Fibroblast of gingiva (primary cell): Measurements from ENCODE around the gene ZNF579.

Source experiments
- DNase-seq: peaks from one replicate; pipeline ENCODE4 v3.0.0-alpha.2; 2011; ENCODE audit warnings: low read depth

The ZNF579 gene

GRCh38 chr19:55567708-55568328 is 12.8 kb downstream of the ZNF579 start:
- no peak for DNase-seq

- no peak for DNase-seq
Measured at GRCh38 chr19:55566823-55567222, 13.8 kb downstream of the ZNF579 start.

GRCh38 chr19:55563261-55563690 is 17.4 kb downstream of the ZNF579 start:
- DNase-seq, result no peak

GRCh38 chr19:55559684-55560083 is 21.0 kb downstream of the ZNF579 start:
- DNase-seq, result no peak

- DNase-seq, result no peak
Measured at GRCh38 chr19:55554741-55555152, 25.9 kb downstream of the ZNF579 start.

- no peak for DNase-seq
Measured at GRCh38 chr19:55554302-55554701, 26.3 kb downstream of the ZNF579 start.

GRCh38 chr19:55553217-55554182 is 27.1 kb downstream of the ZNF579 start:
- no peak for DNase-seq

- peak; percentile 86 for DNase-seq
Measured at GRCh38 chr19:55552620-55553019, 28.0 kb downstream of the ZNF579 start.

- no peak for DNase-seq
Measured at GRCh38 chr19:55552206-55552605, 28.4 kb downstream of the ZNF579 start.

- no peak for DNase-seq
Measured at GRCh38 chr19:55550321-55550650, 30.4 kb downstream of the ZNF579 start.

- peak; percentile 93 for DNase-seq
Measured at GRCh38 chr19:55549500-55550320, 30.9 kb downstream of the ZNF579 start.

- DNase-seq, result peak; percentile 93
Measured at GRCh38 chr19:55546822-55547614, 33.6 kb downstream of the ZNF579 start.

- DNase-seq, result no peak
Measured at GRCh38 chr19:55546011-55546410, 34.6 kb downstream of the ZNF579 start.

- DNase-seq, result no peak
Measured at GRCh38 chr19:55545443-55545842, 35.2 kb downstream of the ZNF579 start, which contains the start of gene SBK3. Gene SBK3, minus strand, starts transcription at chr19:55545543. Its CDS starts 0 bp downstream, at chr19:55545543.

- no peak for DNase-seq
Measured at GRCh38 chr19:55544776-55545439, 35.7 kb downstream of the ZNF579 start.

GRCh38 chr19:55544014-55544413 is 36.6 kb downstream of the ZNF579 start:
- DNase-seq, result no peak

- DNase-seq, result no peak
Measured at GRCh38 chr19:55543567-55543966, 37.1 kb downstream of the ZNF579 start.

GRCh38 chr19:55542292-55542855 is 38.3 kb downstream of the ZNF579 start:
- no peak for DNase-seq

GRCh38 chr19:55541091-55541490 is 39.6 kb downstream of the ZNF579 start:
- DNase-seq, result no peak

- DNase-seq, result no peak
Measured at GRCh38 chr19:55540619-55541018, 40.0 kb downstream of the ZNF579 start.
